Ishikawa (cell line): ENCODE measurements around the gene NUSAP1.

Experiments used
- CEBPB ChIP-seq: IDR thresholded peaks from 2 replicates; pipeline ENCODE4 v1.6.1; 2012
- CREB1 ChIP-seq: IDR thresholded peaks from 2 replicates; pipeline ENCODE4 v1.6.1; 2012; ENCODE audit warnings: low read depth
- EP300 ChIP-seq: IDR thresholded peaks from 2 replicates; pipeline ENCODE4 v1.6.1; 2012; ENCODE audit warnings: borderline replicate concordance
- FOXM1 ChIP-seq: IDR thresholded peaks from 2 replicates; pipeline ENCODE4 v1.6.1; 2012; ENCODE audit warnings: low read depth, borderline replicate concordance
- MAX ChIP-seq: IDR thresholded peaks from 2 replicates; pipeline ENCODE4 v1.6.1; 2012
- NFIC ChIP-seq: IDR thresholded peaks from 2 replicates; pipeline ENCODE4 v1.6.1; 2012
- RAD21 ChIP-seq: IDR thresholded peaks from 2 replicates; pipeline ENCODE4 v1.6.1; 2012; ENCODE audit warnings: low read depth
- TAF1 ChIP-seq: IDR thresholded peaks from 2 replicates; pipeline ENCODE4 v1.6.1; 2012; ENCODE audit warnings: low read depth, mild to moderate bottlenecking
- TCF12 ChIP-seq: IDR thresholded peaks from 2 replicates; pipeline ENCODE4 v1.6.1; 2012; ENCODE audit warnings: low read depth
- TEAD4 ChIP-seq: IDR thresholded peaks from 2 replicates; pipeline ENCODE4 v1.6.1; 2012
- YY1 ChIP-seq: IDR thresholded peaks from 2 replicates; pipeline ENCODE4 v1.6.1; 2012; ENCODE audit warnings: low read depth
- TF ChIP-seq, protein P1 (sequence below): IDR thresholded peaks from 2 replicates; pipeline ENCODE4 v1.6.1; 2012

GRCh38 chr15:41284427-41285177 is 48.1 kb upstream of the NUSAP1 start:
- TF ChIP-seq CREB1 (no peak), EP300 (no peak), MAX (no peak), TEAD4 (no peak), RAD21 (no peak), TCF12 (no peak), CEBPB (no peak), FOXM1 (no peak), NFIC (no peak), TAF1 (no peak), YY1 (no peak)
- TF ChIP-seq, protein P1, sequence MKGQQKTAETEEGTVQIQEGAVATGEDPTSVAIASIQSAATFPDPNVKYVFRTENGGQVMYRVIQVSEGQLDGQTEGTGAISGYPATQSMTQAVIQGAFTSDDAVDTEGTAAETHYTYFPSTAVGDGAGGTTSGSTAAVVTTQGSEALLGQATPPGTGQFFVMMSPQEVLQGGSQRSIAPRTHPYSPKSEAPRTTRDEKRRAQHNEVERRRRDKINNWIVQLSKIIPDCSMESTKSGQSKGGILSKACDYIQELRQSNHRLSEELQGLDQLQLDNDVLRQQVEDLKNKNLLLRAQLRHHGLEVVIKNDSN = no peak
